Stimulated activated CD8-positive, alpha-beta memory T cell treated with anti-CD3 and anti-CD28 coated beads, Interleukin-4, amount 100 ng/mL, for 48 hours (primary cell): Measurements from ENCODE around the gene C19orf73.

Source experiments
- DNase-seq: peaks from one replicate; pipeline ENCODE4 v3.0.0-alpha.2; 2020

Gene C19orf73

DNA sequence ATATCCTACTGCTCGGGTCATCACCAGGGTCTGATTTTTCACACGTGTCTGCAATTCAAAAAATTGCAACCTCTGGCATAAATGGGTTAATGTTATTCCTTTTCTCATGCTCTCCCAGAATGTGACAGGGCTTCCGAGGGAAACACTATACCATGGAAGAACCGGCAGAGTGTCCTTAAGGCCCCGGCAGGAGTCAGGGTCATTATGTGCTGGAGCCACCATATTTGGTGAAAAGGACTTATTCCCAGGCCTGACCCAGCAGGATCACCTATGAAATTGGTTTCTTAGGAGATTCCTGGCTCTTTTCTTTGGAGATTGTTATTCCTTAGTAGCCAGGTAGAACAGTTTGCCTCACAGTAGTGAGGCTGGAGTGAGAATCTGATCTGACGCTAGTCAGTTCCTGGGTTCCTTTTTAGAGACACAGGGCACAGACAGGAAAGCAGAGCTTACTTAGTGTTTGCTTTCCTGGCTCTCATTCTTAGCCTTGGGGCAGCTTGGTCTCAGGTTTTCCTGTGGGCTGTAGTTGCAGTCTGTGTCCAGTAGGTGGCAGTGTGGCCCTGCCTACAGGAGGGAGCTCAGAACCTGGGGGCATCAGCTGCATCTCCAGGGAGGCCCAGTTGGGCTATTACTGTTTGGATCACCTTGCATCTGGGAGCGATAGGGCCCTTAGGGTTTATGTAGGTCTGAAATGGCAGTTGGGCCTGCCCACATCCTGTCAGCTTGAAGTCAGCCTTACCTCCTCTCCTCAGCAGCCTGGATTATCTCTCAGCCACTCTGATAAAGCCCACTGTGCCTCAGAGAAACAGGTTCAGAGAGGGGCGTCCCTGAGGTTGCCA lies 21.3 kb downstream of the C19orf73 start:
- DNase-seq: peak; percentile 80

DNA sequence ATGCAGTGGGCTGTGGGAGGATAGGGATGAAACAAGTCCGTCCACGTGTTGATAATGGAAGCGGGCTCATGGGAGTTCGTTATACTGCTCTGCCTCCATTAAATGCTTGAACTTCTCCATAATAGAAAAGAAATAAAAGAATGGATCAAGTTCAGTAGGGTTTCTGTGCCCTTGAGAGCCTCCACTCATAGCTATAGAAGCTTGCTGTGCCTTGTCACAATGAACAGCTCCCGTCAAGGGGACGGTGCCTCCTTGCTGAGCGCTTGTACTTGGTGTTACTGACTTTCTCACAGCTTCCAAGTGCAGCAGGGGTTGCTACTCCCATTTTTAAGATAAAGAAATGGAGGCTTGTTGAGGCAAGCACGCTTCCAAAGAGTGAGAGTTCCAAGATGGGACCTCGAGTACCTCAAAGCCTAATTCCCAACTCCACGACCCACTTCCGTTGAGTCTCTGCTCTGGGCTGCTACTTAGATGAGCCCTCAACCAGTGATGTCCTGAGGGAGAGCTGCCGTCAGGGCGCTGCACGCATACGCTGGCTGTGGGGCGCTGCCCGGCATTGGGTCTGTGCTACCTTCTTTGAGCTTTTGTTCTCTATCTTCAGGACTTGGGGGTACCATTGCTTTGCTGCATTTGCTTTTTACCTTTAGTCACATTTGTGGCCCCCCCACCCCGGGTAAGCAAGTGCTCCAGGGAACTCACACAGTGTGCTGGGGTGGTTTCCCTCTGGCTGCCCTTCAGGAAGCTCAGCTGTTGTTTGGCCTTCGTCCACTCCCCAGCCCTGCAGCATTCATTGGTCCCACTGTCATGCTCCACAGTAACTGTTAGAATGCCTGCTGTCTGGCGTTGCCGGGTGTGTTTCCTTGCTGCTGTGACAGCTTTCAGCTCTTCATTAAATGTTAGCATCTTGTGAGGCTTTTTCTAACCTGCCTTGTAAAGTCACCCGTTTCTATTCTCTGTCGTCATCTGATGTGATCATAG lies 24.1 kb downstream of the C19orf73 start:
- no peak for DNase-seq

DNA sequence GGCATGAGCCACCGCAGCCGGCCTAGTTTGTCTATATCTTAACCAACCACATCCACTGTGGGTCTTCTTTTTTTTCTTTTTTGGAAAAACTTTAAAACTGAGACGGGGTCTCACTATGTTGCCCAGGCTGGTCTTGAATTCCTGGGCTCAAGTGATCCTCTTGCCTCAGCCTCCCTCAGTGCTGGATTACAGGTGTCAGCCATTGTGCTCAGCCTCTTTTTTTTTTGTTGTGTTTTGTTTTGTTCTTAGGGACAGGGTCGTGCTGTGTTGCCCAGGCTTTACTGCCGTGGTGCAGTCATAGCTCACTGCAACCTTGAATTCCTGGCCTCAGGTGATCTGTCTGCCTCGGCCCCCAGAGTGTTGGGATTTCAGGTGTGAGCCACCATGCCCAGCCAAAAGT lies 26.3 kb downstream of the C19orf73 start:
- DNase-seq: no peak

DNA sequence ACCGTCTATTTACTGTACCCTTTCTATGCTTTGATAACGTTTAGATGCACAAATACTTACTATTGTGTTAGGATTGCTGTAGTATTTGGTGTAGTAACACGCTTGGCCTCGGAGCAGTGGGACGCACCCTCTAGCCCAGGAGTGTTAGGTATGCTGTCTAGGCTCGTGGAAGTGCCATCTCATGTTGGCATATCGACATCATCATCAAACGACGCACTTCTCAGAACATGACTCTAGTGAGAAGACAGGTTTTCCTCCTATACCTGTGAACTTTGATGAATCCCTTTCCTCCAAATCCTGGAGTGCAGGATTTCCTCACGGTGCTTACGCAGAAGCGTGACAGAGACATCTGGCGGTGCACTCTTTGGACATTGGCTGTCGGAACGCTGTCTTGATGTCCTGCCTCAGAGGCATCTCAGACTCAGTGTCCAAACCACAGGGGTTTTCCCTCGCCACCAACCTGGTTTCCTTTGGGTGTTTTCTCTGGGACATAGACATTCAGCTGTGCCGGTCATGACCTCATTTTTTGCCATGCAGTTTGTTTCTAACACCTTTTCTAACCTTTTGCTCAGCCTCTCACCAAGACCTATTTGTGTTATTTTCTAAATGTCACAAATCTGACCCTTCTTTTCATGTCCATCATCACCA lies 27.4 kb downstream of the C19orf73 start:
- no peak for DNase-seq

DNA sequence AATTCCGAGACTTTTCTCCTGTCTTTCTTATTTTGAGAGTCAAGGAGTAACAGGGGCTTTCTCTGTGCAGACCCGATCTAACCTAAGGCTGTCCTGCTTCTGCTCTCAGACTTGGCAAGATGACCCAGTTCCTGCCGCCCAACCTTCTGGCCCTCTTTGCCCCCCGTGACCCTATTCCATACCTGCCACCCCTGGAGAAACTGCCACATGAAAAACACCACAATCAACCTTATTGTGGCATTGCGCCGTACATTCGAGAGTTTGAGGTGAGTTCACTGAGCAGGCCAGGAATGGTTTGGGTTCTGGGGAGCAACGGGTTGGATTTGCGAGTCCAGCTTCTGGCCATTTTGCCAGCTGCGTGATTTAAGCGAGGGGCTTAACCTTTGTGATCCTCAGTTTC lies 32.6 kb downstream of the C19orf73 start:
- no peak for DNase-seq

DNA sequence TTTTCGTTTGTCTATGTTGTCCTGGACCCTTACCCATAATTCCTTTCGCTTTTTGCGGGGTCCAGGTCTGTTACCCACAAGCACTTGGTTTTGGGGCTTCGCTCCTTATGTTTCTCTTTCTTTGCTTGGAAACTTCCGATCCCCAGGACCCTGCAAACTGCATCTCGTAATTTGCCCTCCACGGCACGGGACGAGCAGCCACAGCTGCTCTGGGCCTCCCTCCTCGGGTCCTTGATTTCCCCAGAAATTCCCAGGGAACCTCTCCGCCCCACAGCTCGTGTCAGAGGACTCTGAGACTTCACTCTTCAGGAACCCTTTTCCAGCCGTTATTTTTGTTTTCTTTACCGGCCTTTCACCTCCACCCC lies 33.1 kb downstream of the C19orf73 start:
- no peak for DNase-seq

DNA sequence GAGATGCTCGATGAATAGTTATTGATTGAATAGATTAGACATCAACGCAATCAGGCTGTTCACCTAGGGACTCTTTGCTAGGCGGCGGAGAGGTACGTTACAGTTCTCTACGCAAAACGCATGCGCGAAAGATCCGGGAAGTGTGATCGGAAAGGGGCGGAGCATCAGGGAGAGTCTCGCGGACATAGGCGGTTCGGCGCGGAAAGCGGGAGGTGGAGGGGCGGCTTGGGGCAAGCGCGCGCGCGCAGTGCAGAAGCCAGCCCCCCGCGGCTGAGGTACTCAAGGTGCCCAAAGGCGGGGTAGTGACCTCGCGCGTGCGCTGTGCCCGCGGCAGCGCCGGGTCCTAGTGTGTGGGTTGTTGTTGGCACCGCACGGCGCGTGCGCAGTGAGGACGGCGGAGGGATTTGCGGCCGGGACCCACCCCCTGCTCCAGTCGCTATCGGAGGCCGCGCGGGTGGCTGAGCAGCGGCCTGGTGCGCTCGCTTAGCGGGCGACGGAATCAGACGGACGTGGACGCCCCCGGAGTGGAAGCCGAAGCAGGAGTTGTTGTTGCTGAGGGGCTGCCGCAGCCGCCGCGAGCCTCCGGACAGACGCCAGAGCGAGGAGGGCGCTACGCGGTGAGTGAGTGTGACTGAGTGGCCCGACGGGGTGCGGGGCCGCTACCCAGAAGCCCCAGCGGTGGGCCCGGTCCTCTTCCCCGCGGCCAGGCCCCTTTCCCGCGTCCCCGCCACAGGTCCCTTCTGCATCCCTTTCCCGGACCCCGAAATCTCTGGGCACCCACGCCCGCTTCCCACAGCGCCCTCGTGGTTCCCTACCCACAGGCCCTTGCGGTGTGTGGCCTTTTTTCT lies 33.7 kb downstream of the C19orf73 start, which contains the start of gene SNRNP70:
TSS of gene SNRNP70 (plus strand) at position 432 of the 848 bp plus-strand sequence. CDS start 964 bp downstream, outside the sequence.
- peak; percentile 99 for DNase-seq

DNA sequence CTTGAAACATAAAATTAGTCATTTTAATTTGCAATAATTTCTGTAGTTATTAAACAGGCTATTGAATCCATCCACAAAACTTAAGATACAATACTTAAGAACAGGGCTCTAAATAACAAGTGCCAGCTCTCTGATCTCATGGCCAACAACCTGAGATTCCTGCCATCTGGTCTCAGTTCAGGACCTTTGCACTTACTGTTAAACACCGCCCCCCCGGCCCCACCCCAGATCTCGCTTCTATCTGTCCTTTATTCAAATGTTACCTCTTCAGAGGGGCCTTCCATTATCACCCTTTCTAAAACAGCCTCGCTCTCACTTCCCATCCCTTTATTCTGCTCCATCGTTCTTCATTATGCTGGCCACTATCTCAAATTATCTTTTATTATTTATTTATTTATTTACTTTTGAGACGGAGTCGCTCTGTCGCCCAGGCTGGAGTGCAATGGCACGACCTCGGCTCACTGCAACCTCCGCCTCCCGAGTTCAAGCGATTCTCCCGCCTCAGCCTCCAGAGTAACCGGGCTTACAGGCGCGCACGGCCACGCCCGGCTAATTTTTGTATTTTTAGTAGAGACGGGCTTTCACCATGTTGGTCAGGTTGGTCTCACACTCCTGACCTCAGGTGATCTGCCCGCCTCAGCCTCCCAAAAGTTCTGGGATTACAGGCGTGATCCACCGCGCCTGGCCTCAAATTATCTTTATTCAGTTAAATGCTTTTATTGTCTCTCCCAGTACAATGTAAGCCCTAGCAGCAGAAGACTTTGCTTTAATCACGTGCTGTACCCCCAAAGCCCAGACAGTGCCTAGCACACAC lies 34.5 kb downstream of the C19orf73 start:
- no peak for DNase-seq

DNA sequence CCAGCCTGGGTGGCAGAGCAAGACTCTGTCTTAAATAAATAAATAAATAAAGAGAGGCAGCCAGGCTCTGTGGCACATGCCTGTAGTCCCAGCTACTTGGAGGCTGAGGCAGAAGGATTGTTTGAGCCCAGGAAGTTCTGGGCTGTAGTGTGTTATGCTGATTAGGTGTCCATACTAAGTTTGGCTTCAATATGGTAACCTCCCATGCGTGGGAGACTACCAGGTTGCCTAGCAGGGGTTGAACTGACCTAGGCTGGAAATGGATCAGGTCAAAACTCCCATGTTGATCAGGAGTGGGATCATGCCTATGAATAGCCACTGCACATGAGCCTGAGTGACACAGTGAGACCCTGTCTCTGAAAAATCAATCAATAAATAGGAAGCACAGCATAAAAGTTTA lies 37.7 kb downstream of the C19orf73 start:
- no peak for DNase-seq

DNA sequence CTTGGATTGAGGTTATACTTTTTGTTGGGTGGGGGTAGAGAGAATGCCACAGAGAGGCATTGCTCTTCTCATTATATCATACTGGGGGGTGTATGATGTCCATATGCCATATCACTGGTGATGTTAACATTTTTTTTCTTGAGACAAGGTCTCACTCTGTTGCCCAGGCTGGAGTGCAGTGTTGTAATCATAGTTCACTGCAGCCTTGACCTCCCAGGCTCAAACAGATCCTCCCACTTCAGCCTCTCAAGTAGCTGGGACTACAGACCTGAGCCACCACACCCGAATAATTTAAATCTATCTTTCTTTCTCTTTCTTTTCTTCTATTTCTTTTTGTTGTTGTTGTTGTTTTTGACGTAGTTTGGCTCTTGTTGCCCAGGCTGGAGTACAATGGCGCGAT lies 38.6 kb downstream of the C19orf73 start:
- DNase-seq: no peak

DNA sequence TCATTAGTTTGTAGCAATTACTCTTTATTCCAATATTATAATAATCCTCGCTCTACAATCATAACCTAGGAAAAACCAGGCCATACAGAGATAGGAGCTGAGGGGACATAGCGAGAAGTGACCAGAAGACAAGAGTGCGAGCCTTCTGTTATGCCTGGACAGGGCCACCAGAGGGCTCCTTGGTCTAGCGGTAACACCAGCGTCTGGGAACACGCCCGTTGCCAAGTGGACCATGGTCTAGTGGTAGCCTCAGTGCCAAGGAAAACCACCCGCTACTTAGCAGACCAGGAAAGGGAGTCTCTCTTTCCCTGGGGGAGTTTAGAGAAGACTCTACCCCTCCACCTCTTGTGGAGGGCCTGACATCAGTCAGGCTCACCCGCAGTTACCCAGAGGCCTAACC lies 44.1 kb downstream of the C19orf73 start:
- peak; percentile 53 for DNase-seq

DNA sequence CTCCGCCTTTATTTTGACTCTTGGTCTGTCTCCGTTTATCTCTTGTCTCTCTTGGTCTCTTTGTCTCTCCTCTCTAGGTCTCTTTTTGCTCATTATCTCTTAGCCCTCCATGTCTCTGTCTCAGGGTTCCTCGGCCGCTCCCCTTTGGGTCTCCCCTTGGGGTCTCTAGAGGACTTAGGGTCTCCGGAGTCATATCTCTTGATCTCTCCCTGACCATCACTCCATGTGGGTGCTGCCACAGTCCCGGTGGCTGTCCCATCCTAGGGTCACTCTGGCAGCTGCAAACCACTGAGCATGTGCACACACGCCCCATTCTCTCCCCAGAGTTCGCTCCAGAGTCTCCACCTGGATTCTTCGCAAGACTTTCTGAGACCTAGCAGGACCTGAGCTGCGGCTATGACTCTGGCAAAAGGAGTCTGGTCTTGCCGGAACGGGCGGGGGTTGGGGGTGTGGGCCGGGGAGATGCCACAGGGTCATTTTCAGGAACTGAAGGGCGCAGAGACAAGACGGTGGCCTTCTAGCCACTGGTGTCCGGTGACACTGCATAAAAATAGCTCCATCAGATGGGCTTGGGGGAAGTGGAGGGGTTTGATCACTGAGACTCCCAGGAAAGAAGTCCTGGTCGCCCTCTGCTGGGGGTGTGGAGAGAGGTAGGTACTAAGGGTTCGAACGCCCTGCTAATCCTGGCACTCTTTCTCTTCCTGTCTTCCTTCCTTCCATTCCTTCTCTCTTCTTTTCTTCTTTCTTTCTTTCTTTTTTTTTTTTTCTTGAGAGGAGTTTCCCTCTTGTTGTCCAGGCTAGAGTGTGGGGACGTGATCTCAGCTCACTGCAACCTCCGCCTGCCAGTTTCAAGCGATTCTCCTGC lies 45.2 kb downstream of the C19orf73 start:
- no peak for DNase-seq

DNA sequence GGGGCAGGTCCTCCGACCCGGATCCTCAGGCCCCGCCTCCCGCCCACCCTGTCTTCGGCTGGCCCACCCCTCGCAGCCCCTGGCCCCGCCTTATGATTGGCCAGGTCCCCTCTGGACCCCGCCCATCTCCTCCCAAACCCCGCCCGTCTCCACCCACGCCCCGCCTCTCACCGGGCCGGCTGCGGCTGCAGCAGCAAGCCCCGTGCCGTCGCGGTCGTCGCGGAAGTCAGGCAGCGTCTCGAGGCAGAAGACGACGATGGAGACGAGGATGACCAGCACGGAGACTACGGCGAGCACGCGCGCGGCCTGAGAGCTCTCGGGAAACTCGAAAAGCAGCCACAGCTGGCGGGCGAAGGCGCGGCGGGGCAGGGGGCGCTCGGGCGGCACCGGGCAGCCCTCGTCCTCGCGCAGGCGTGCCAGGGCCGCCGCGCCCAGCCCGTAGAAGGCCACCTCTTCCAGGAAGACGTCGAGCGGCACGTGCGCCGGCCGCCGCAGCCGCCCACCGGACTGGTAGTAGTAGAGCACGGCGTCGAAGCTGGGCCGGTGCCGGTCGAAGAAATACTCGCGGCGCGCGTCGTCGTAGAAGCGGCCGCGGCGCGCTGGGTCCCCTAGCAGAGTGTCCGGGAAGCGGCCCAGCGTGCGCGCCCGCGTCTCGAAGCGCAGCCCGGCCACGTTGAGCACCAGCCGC lies 46.9 kb downstream of the C19orf73 start:
- DNase-seq: no peak

DNA sequence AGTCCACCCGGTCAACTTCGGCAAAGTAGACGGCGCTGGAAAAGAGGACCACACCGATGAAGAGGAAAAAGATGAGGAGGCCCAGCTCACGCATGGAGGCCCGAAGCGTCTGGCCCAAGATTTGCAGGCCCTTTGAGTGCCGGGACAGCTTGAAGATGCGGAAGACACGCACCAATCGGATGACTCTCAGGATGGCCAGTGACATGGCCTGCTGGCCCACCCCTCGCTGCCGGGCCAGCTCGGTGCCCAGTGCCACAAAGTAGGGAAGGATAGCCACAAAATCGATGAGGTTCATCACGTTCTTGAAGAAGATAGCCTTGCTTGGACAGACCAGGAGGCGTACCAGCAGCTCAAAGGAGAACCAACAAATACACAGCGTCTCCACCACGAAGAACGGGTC lies 48.5 kb downstream of the C19orf73 start:
- no peak for DNase-seq

DNA sequence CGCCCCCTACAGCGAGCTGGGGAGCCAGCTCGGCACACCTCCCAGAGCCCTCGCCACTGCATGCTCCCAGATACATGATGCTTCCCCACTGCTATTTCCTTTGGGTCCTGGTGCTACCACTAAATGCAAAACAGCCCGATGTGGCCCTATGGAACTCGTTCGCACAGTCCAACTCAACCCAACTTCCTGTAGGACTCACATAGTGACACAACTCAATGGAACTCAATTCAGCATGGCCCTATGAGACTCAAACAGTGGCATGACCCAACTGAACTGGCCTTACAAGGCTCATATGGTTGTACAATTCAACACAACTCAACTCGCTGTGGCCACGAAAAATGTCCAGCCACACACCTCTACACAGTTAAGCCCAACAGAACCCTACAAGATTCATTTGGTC lies 49.9 kb downstream of the C19orf73 start:
- no peak for DNase-seq
